Gastroesophageal sphincter (tissue), 3 donors: ENCODE results near the gene TMEM238.
"Not testable (repeated sequence)": the region's sequence is repeated elsewhere in the genome, so short reads cannot be mapped to it uniquely, and the experiment has no call there.

Source experiments
- CTCF ChIP-seq, 4 experiments: fragments of 200-600 bp in 2 of 4; fragments of 450-650 bp in 2 of 4; sonication (generic) in 1 of 4; IDR thresholded peaks; one replicate each; pipeline ENCODE4 v1.5.1; 2017 to 2019; ENCODE audit warnings: antibody characterized with exemption in 4 of 4, mild to moderate bottlenecking in 2 of 4, moderate library complexity in 2 of 4
- POLR2A ChIP-seq, 2 donors: fragments of 450-650 bp; IDR thresholded peaks; one replicate each; pipeline ENCODE4 v1.6.1; 2017; ENCODE audit warnings: antibody characterized with exemption in 2 of 2, mild to moderate bottlenecking in 2 of 2, moderate library complexity in 1 of 2
- POLR2AphosphoS5 ChIP-seq: sonication (generic); formaldehyde crosslinking; IDR thresholded peaks from one replicate; pipeline ENCODE4 v1.6.1; 2017; ENCODE audit warnings: antibody characterized with exemption

DNA sequence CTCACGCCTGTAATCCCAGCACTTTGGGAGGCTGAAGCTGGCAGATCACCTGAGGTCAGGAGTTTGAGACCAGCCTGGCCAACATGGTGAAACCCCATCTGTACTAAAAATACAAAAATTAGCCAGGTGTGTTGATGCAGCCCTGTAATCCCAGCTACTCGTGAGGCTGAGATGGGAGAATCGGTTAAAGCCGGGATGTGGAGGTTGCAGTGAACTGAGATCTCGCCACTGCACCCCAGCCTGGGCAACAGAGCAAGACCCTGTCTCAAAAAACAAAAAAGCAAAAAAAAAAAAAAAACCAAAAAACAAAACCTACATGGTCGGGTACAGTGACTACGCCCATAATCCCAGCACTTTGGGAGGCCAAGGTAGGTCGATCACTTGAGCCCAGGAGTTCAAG, 25.1 kb upstream of the TMEM238 start:
- TF ChIP-seq POLR2A (IDR thresholded peaks at IDR 0.05); CTCF (IDR thresholded peaks at IDR 0.05); POLR2AphosphoS5: not testable (repeated sequence)
